ENCODE results near the gene LSAMP.

DNA sequence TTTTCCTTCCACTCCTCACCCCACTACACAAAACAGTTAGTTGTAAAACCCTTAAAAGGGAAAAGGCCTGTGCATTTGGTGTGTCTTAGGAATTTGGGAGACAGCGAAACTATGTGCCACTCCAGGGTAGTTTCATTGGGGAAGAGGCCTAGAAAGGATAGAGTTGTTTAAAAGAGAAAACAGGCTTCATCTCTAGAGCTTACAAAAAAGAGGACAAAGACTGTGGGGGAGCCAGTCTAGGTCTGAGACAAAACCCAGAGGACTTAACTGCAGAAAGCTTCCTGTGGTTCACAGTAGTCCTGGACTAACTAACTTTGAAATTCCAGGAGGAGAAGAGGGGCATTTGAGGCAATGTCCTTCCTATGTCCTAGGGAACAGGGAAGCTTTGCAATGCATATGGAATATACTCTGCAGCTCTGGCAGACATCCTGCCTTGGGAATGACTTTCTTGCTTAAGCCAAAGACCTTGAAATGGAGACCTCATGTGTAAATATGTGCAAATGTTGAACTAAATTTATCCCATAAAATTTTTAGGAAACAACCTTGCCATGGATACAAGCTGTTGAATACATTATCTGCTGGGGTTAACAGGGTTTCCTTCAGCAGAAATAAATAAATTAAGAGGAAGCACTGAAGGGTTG is 159.4 kb downstream of the LSAMP start:
- TF ChIP-seq, protein P1, sequence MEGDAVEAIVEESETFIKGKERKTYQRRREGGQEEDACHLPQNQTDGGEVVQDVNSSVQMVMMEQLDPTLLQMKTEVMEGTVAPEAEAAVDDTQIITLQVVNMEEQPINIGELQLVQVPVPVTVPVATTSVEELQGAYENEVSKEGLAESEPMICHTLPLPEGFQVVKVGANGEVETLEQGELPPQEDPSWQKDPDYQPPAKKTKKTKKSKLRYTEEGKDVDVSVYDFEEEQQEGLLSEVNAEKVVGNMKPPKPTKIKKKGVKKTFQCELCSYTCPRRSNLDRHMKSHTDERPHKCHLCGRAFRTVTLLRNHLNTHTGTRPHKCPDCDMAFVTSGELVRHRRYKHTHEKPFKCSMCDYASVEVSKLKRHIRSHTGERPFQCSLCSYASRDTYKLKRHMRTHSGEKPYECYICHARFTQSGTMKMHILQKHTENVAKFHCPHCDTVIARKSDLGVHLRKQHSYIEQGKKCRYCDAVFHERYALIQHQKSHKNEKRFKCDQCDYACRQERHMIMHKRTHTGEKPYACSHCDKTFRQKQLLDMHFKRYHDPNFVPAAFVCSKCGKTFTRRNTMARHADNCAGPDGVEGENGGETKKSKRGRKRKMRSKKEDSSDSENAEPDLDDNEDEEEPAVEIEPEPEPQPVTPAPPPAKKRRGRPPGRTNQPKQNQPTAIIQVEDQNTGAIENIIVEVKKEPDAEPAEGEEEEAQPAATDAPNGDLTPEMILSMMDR (IDR thresholded peaks at IDR 0.05): no peak
- no peak for TF ChIP-seq POLR2A (IDR thresholded peaks at IDR 0.05)
